SK-N-MC (cell line): Measurements from ENCODE around the gene GALNT3.

ENCODE experiments used
- EZH2 ChIP-seq: fragments of 200-600 bp; sonication (generic); IDR thresholded peaks from one replicate; pipeline ENCODE4 v1.6.1; 2017; ENCODE audit warnings: antibody characterized with exemption
- FOXP2 ChIP-seq: optimal IDR thresholded peaks from 2 replicates; pipeline ENCODE3; 2011; ENCODE audit warnings: mild to moderate bottlenecking, moderate library complexity; ENCODE audit not compliant: insufficient read depth; ENCODE audit errors: extremely low read length, control extremely low read depth
- POLR2AphosphoS5 ChIP-seq: IDR thresholded peaks from 2 replicates; pipeline ENCODE4 v1.6.1; 2012; ENCODE audit warnings: mild to moderate bottlenecking, low read depth, low read length, borderline replicate concordance

- TF ChIP-seq EZH2, result no peak
- TF ChIP-seq POLR2AphosphoS5, result no peak
- no peak for TF ChIP-seq FOXP2
Observed at GRCh38 chr2:165698444-165698884, 95.6 kb downstream of the GALNT3 start.
